A673 (cell line): ENCODE measurements around the gene RTKN2. TPM values are rescaled to one million over a fixed set of nuclear protein-coding genes. Genes with fewer than 3 reads are reported as not detected.

ENCODE experiments used
- BruUV-seq: library from RNA; stranded (reverse); fragments of 400-500 nt; replicated peaks from 2 replicates; lab custom pipeline; 2021; lab: Mats Ljungman, UMichigan
- CTCF ChIA-PET: fragments of 300-600 bp; sonication (Branson Sonifier 250); formaldehyde crosslinking; loops from one replicate; lab custom pipeline; 2022; ENCODE audit warnings: antibody characterized with exemption; lab: Charles Lee
- POLR2A ChIA-PET: fragments of 300-600 bp; sonication (Branson Sonifier 250); formaldehyde crosslinking; loops from one replicate; lab custom pipeline; 2022; ENCODE audit warnings: antibody characterized with exemption; ENCODE audit not compliant: low non-redundant PET; lab: Charles Lee
- DNase-seq: peaks from one replicate; pipeline ENCODE4 v3.0.0-alpha.2; 2015; ENCODE audit warnings: low spot score
- H3K27ac ChIP-seq: fragments of 200-600 bp; sonication (generic); 2 replicates; pipeline ENCODE4 v1.5.1; 2016; ENCODE audit warnings: mixed run types, low read depth, mild to moderate bottlenecking, mixed read lengths, antibody characterized with exemption, low read length; ENCODE audit not compliant: poor library complexity, severe bottlenecking
- H3K27me3 ChIP-seq: fragments of 200-600 bp; sonication (generic); replicated peaks from 2 replicates; pipeline ENCODE4 v1.6.1; 2017; ENCODE audit warnings: mixed run types, low read depth, mild to moderate bottlenecking, mixed read lengths, antibody characterized with exemption, low read length; ENCODE audit not compliant: insufficient read depth, poor library complexity
- H3K36me3 ChIP-seq: fragments of 200-600 bp; sonication (generic); 2 replicates; pipeline ENCODE4 v1.6.1; 2016; ENCODE audit warnings: mixed run types, mild to moderate bottlenecking, mixed read lengths, antibody characterized with exemption, low read length; ENCODE audit not compliant: insufficient read depth, poor library complexity, severe bottlenecking
- H3K4me1 ChIP-seq: fragments of 200-600 bp; sonication (generic); 2 replicates; pipeline ENCODE4 v1.6.1; 2017; ENCODE audit warnings: mixed run types, mild to moderate bottlenecking, mixed read lengths, antibody characterized with exemption, low read length; ENCODE audit not compliant: insufficient read depth, poor library complexity, severe bottlenecking
- H3K4me3 ChIP-seq: fragments of 200-600 bp; sonication (generic); 2 replicates; pipeline ENCODE4 v1.5.1; 2016; ENCODE audit warnings: low read depth, mixed run types, mild to moderate bottlenecking, mixed read lengths, low read length; ENCODE audit not compliant: poor library complexity, severe bottlenecking
- H3K9me3 ChIP-seq: fragments of 200-600 bp; sonication (generic); 2 replicates; pipeline ENCODE4 v1.6.1; 2016; ENCODE audit warnings: mixed run types, low read depth, mild to moderate bottlenecking, mixed read lengths, antibody characterized with exemption, low read length; ENCODE audit not compliant: poor library complexity, severe bottlenecking
- EZH2 ChIP-seq: fragments of 200-600 bp; sonication (generic); IDR thresholded peaks from 2 replicates; pipeline ENCODE4 v1.6.1; 2017; ENCODE audit warnings: borderline replicate concordance, low read depth, mild to moderate bottlenecking, mixed read lengths, antibody characterized with exemption, low read length; ENCODE audit not compliant: poor library complexity, severe bottlenecking
- intact Hi-C: fragments of 100-400 bp; cut with micrococcal nuclease; formaldehyde crosslinking; loops from one replicate; pipeline ENCODE4 v1.10.0; 2022; ENCODE audit not compliant: unreplicated experiment
- total RNA-seq: library from RNA; stranded (reverse); gene quantifications from 2 replicates; pipeline ENCODE4 v1.2.3, GENCODE V29; 2021
- TF ChIP-seq, protein P1 (sequence below): fragments of 300-800, 200-600 bp; sonication (generic); conservative IDR thresholded peaks from 2 replicates; pipeline ENCODE4 v1.5.1; 2017; ENCODE audit warnings: low read depth, mild to moderate bottlenecking, antibody characterized with exemption, low read length, moderate library complexity, mixed read lengths

RTKN2 gene
- total RNA-seq, 1 experiment from 2014 or later = 22.3 TPM

DNA sequence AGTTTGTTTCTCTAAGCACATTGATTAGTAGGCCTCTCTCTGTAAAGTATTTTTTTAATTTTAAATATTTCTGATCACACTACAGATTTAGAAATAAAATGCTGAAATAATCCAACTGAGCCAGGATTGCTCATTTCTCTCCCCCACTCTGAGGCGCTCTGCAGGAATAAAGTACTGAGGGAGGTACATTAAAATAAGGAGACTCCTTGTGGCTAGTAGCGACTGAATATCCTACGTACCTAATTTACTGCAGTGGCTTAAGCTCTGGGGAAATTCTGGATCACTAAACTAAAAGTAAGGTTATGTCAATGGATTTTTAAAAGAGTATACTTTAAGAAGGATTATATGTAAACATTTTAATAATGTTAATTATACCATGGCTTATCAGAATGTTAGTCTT lies 75.2 kb downstream of the RTKN2 start:
- no peaks in the 10 kb centered on the region for H3K36me3 ChIP-seq
- BruUV-seq = no TSS peak
- peak; percentile 68 for DNase-seq
- peak overlapping the region; percentile 89 for H3K27ac ChIP-seq
- intact Hi-C loops = loop anchor here (1.0 kb wide), 1 partner anchor 111 kb away; no protein-coding TSS in a partner anchor
- CTCF ChIA-PET = interaction anchor here (0.6 to 0.8 kb wide), 3 partner anchors 106 to 200 kb away, joined by 3 to 5 read pairs (median 4); no protein-coding TSS in a partner anchor
- H3K4me1 ChIP-seq = peaks cover 61% of the 10 kb centered on the region
- H3K9me3 ChIP-seq = no peaks in the 10 kb centered on the region
- TF ChIP-seq, protein P1, sequence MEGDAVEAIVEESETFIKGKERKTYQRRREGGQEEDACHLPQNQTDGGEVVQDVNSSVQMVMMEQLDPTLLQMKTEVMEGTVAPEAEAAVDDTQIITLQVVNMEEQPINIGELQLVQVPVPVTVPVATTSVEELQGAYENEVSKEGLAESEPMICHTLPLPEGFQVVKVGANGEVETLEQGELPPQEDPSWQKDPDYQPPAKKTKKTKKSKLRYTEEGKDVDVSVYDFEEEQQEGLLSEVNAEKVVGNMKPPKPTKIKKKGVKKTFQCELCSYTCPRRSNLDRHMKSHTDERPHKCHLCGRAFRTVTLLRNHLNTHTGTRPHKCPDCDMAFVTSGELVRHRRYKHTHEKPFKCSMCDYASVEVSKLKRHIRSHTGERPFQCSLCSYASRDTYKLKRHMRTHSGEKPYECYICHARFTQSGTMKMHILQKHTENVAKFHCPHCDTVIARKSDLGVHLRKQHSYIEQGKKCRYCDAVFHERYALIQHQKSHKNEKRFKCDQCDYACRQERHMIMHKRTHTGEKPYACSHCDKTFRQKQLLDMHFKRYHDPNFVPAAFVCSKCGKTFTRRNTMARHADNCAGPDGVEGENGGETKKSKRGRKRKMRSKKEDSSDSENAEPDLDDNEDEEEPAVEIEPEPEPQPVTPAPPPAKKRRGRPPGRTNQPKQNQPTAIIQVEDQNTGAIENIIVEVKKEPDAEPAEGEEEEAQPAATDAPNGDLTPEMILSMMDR = peak; percentile 35; the same call in 1 of the 2 replicates
- no peak for TF ChIP-seq EZH2
- POLR2A ChIA-PET = no interaction called here
- no peak overlapping the region for H3K4me3 ChIP-seq
- no peaks in the 10 kb centered on the region for H3K27me3 ChIP-seq

DNA sequence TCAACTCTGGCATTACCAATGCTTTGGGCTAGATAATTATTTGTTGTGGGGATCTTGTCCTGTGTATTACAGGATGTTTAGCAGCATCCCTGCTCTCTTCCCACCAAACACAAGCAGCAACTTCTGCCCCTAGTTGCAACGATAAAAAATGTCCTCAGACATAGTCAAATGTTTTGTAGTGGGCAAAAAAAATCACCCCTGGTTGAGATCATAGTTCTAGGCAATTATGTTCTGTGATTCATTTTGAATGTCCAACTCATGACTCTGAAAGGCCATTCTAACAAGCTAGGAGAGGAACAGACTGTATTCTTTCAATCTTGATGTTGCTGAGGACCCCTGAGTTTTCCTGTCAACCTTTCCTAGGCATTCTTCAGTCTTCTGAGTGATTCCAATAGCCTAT lies 79.5 kb downstream of the RTKN2 start:
- no peak overlapping the region for H3K27ac ChIP-seq
- no peaks in the 10 kb centered on the region for H3K9me3 ChIP-seq
- peaks cover 19% of the 10 kb centered on the region for H3K4me1 ChIP-seq
- intact Hi-C loops = no loop called here
- H3K27me3 ChIP-seq = no peaks in the 10 kb centered on the region
- no peak overlapping the region for H3K4me3 ChIP-seq
- DNase-seq = no peak
- H3K36me3 ChIP-seq = no peaks in the 10 kb centered on the region
- no peak for TF ChIP-seq EZH2
- TF ChIP-seq, protein P1 = no peak
- CTCF ChIA-PET = no interaction called here
- BruUV-seq = no TSS peak
- POLR2A ChIA-PET = no interaction called here

- H3K27ac ChIP-seq = no peak overlapping the region
- POLR2A ChIA-PET = no interaction called here
- no peak for DNase-seq
- CTCF ChIA-PET = no interaction called here
- peaks cover 9% of the 10 kb centered on the region for H3K4me1 ChIP-seq
- no TSS peak for BruUV-seq
- no peaks in the 10 kb centered on the region for H3K27me3 ChIP-seq
- no peaks in the 10 kb centered on the region for H3K9me3 ChIP-seq
- H3K4me3 ChIP-seq = no peak overlapping the region
- intact Hi-C loops = no loop called here
- no peaks in the 10 kb centered on the region for H3K36me3 ChIP-seq
- no peak for TF ChIP-seq EZH2
- TF ChIP-seq, protein P1 = no peak
Measured at GRCh38 chr10:62188021-62188616, 80.5 kb downstream of the RTKN2 start.
